HEK293T (cell line): ENCODE data around the gene FAM118B.

Source experiments
- BHLHE40 ChIP-seq: fragments of 450-650 bp; IDR thresholded peaks from 2 replicates; pipeline ENCODE4 v1.6.1; 2016; ENCODE audit warnings: mild to moderate bottlenecking, moderate library complexity, borderline replicate concordance
- FOXM1 ChIP-seq: fragments of 450-650 bp; IDR thresholded peaks from 2 replicates; pipeline ENCODE4 v1.6.1; 2017; ENCODE audit warnings: mild to moderate bottlenecking, borderline replicate concordance
- HDGF ChIP-seq: fragments of 450-650 bp; IDR thresholded peaks from 2 replicates; pipeline ENCODE4 v1.6.1; 2017; ENCODE audit warnings: antibody characterized with exemption, borderline replicate concordance
- SP1 ChIP-seq: fragments of 450-650 bp; IDR thresholded peaks from 2 replicates; pipeline ENCODE4 v1.6.1; 2017
- TARDBP ChIP-seq: fragments of 450-650 bp; IDR thresholded peaks from 2 replicates; pipeline ENCODE4 v1.6.1; 2016
- ZNF384 ChIP-seq: fragments of 450-650 bp; IDR thresholded peaks from 2 replicates; pipeline ENCODE4 v1.6.1; 2016

DNA sequence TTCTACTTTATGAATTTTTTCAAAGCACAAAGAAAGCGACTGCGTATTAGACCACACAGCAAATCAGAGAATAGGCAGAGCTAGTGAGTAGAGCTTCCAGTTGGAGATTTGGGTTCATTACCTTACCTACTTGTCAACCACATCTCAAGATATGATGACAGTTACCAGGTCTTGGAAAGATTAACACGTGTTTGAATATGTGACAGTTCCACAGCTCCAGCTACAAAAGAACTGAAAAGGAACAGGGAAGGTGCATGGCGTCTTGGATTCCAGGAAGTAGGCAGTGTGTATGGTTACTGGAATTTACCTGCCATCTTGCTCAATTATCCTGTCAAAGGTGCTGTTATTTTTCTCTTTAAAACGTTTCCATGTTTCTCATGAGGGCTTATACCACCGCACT is 76.7 kb downstream of the FAM118B start:
- TF ChIP-seq BHLHE40 (no peak), FOXM1 (no peak), SP1 (no peak), ZNF384 (no peak), TARDBP (no peak), HDGF (no peak)
